DMS 273 (cell line): Measurements from ENCODE around the gene VILL.
"Not testable (repeated sequence)": the region's sequence is repeated elsewhere in the genome, so short reads cannot be mapped to it uniquely, and the experiment has no call there.

Experiments
- DNase-seq: peaks from one replicate; lab custom pipeline; 2025; ENCODE audit not compliant: unreplicated experiment; lab: John Stamatoyannopoulos, UW

VILL gene

GRCh38 chr3:37963016-37963415, 27.6 kb upstream of the VILL start:
- no peak for DNase-seq

DNA sequence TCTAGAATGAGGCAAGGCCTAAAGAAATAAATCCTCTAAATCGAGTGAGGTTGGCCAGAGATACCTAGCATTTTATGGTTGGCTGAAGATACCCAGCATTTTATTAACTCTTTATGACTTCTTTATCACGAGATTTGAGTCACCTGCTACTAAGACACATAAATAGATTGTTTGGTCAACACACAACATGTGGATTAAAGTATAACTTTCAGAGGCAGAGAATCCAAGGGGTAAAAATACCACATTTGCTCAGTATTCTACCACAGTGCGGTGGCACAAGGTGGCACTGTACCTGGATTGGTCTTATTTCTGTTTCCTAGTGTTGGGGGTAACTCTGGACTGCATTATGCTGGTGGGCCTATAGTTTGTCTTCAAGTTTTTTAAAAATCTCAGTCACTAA, 27.0 kb upstream of the VILL start:
- no peak for DNase-seq

GRCh38 chr3:37964146-37964545, 26.4 kb upstream of the VILL start:
- DNase-seq: no peak

DNA sequence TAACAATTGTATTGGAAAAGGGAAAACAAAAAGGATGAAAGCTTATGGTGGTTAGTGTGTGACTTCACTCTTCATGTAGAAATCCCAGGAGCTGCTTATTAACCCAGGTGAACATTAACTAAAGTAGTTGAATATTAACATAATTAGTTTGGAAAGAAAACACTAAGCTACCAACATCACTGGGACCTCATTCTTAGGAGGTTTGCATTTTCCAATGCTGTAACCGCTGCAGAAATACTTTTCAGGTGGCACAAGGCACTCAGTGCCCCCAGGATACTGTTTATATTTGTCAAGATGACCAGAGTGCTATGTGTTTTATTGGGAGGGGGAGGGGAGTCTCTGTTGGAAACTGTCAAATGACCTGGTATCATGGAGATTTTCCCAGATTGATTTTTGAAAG, 25.9 kb upstream of the VILL start:
- no peak for DNase-seq

- peak; percentile 76 for DNase-seq
Observed at GRCh38 chr3:37967260-37967881, 23.2 kb upstream of the VILL start.

DNA sequence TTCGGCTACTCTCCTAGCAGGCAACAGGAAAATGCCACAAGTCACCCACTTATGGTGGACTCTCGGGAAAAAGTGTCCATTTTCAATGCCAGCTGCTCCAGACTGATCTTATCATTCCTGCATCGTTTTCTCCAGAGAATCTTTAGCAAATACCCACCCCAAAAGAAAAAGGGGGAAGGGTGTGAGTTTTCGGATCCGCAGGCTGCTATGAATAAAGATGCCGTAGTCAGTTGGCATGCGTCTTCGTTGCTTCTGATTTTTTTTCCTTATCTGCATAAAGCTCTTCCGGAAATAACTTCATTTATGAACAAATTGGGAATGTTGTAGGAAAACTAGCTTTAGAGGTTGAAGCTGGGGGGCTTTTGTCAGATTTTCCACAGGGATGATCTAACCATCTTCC, 22.4 kb upstream of the VILL start:
- DNase-seq: no peak

GRCh38 chr3:37968813-37969595, 21.6 kb upstream of the VILL start:
- DNase-seq: no peak

- peak; percentile 75 for DNase-seq
Observed at GRCh38 chr3:37969596-37970100, 20.9 kb upstream of the VILL start.

DNA sequence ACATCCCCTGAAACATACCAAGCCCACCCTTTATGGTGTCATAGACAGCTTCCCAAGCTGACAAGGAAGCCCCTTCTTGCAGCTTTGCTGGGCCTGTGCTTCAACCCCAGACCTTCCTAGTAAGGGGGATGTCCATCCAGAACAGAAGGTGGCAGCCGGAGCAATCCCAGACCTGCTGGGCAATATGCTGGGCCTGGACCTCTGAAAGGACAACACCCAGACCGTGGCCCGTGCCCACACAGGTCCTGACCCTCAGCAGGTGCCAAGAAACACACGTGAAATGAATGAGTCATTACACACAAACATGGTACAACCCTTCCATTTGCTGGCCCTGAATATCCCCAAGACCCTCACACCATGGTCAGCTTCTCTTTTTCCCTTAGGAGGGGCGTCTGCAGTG, 19.8 kb upstream of the VILL start:
- no peak for DNase-seq

- peak; percentile 90 for DNase-seq
Observed at GRCh38 chr3:37971467-37971866, 19.1 kb upstream of the VILL start.

DNA sequence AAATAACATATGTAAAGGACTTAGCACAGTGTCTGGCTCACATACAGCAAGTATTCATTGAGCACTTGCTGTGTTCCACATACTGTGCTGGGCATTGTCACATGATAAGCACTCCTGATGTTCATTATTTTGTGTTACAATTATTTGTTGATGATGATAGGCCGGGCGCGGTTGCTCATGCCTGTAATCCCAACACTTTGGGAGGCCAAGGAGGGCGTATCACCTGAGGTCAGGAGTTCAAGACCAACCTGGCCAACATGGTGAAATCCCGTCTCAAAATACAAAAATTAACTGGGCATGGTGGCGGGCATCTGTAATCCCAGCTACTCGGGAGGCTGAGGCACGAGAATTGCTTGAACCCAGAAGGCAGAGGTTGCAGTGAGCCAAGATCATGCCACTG, 18.5 kb upstream of the VILL start:
- not testable (repeated sequence) for DNase-seq

GRCh38 chr3:37973246-37974054, 17.1 kb upstream of the VILL start:
- DNase-seq: peak; percentile 90

- peak; percentile 77 for DNase-seq
Observed at GRCh38 chr3:37974121-37975083, 16.2 kb upstream of the VILL start.

GRCh38 chr3:37979541-37980461, 10.8 kb upstream of the VILL start:
- no peak for DNase-seq

- no peak for DNase-seq
Observed at GRCh38 chr3:37980462-37981347, 9.9 kb upstream of the VILL start.

- no peak for DNase-seq
Observed at GRCh38 chr3:37981348-37981664, 9.3 kb upstream of the VILL start.

- DNase-seq: no peak
Observed at GRCh38 chr3:37982331-37982730, 8.3 kb upstream of the VILL start.

DNA sequence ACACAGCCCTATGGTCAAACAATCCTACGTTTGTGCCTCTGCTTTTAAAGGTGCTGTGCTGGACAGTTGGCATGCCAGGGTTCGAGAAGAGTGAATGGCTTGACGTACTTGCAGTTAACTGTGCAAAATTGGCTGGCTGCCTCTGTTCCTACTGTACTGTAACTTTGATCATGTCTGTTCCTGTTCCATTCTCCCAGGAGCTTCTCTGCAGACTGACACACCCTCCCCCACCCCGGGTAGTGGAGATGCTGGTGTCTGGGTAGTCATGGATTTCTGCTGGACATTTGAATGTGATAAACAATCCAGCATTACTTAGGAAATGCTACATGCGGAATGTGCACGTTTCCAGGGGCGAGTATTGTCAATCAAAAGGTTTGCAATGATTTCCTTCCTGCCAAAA, 6.5 kb upstream of the VILL start:
- no peak for DNase-seq

GRCh38 chr3:37984596-37984995, 6.0 kb upstream of the VILL start:
- DNase-seq: no peak
